NCI-H748 treated with DMSO at 0.1 percent for 48 hours (cell line): ENCODE results near the gene DNAJC11.
A peak's percentile ranks its signal among the peaks of the same experiment; 100 is the strongest.
"Not testable (repeated sequence)": the region's sequence is repeated elsewhere in the genome, so short reads cannot be mapped to it uniquely, and the experiment has no call there.

Source experiments
- DNase-seq: peaks from one replicate; lab custom pipeline; 2025; lab: John Stamatoyannopoulos, UW

The DNAJC11 gene

GRCh38 chr1:6651909-6652308, 49.7 kb downstream of the DNAJC11 start:
- no peak for DNase-seq

- DNase-seq, result no peak
These were observed 53.1 kb downstream of the DNAJC11 start for GRCh38 chr1:6648556-6648955.

GRCh38 chr1:6646499-6647148, 55.0 kb downstream of the DNAJC11 start:
- peak; percentile 20 for DNase-seq

- DNase-seq, result no peak
These were observed 56.6 kb downstream of the DNAJC11 start for GRCh38 chr1:6645018-6645417.

- DNase-seq, result not testable (repeated sequence)
These were observed 60.7 kb downstream of the DNAJC11 start for GRCh38 chr1:6640867-6641266.

GRCh38 chr1:6638226-6638625, 63.4 kb downstream of the DNAJC11 start:
- DNase-seq, result no peak

- no peak for DNase-seq
These were observed 63.8 kb downstream of the DNAJC11 start for GRCh38 chr1:6637770-6638169.

- DNase-seq, result not testable (repeated sequence)
These were observed 64.8 kb downstream of the DNAJC11 start for GRCh38 chr1:6636778-6637177.

GRCh38 chr1:6635910-6636760, 65.5 kb downstream of the DNAJC11 start:
- DNase-seq, result no peak

GRCh38 chr1:6635161-6635909, 66.3 kb downstream of the DNAJC11 start:
- no peak for DNase-seq

GRCh38 chr1:6634371-6635052, 67.1 kb downstream of the DNAJC11 start:
- no peak for DNase-seq

- no peak for DNase-seq
These were observed 68.8 kb downstream of the DNAJC11 start for GRCh38 chr1:6632588-6633514.

GRCh38 chr1:6631058-6631457, 70.6 kb downstream of the DNAJC11 start:
- DNase-seq, result no peak

GRCh38 chr1:6630027-6630426, 71.6 kb downstream of the DNAJC11 start:
- DNase-seq, result no peak

GRCh38 chr1:6628971-6629479, 72.6 kb downstream of the DNAJC11 start:
- no peak for DNase-seq

GRCh38 chr1:6627841-6628545, 73.6 kb downstream of the DNAJC11 start:
- no peak for DNase-seq

- no peak for DNase-seq
These were observed 74.6 kb downstream of the DNAJC11 start for GRCh38 chr1:6627031-6627430.

- no peak for DNase-seq
These were observed 75.9 kb downstream of the DNAJC11 start for GRCh38 chr1:6625584-6626149.

GRCh38 chr1:6624710-6625583, 76.7 kb downstream of the DNAJC11 start, which contains the start of gene THAP3:
Gene THAP3 (plus strand): TSS chr1:6624868. CDS start chr1:6625219, 351 bp downstream.
- DNase-seq, result peak; percentile 30
